Ovary (tissue), 3 donors: Measurements from ENCODE around the gene ERICH6B.

ENCODE experiments used
- CTCF ChIP-seq, 3 donors: fragments of 450-650 bp in 2 of 3; fragments of 200-600 bp in 1 of 3; IDR thresholded peaks; one replicate each; pipeline versions ENCODE4 v1.5.1 to v1.8.0; 2016 to 2022; ENCODE audit warnings: antibody characterized with exemption in 3 of 3, mild to moderate bottlenecking in 1 of 3
- POLR2A ChIP-seq: fragments of 450-650 bp; IDR thresholded peaks from one replicate; pipeline ENCODE4 v1.6.1; 2017; ENCODE audit warnings: antibody characterized with exemption, mild to moderate bottlenecking, moderate library complexity
- donor health status: DM: no; HTN: no; CAD: no.

GRCh38 chr13:45500492-45501174, 114.9 kb downstream of the ERICH6B start:
- TF ChIP-seq POLR2A (no peak), CTCF (IDR thresholded peaks at IDR 0.05) (no peak)
